22Rv1 (cell line): ENCODE measurements around the gene RTP5.

Experiments used
- ZFX ChIP-seq: fragments of 450-650 bp; IDR thresholded peaks from 2 replicates; pipeline ENCODE4 v1.6.1; 2017; ENCODE audit warnings: antibody characterized with exemption, borderline replicate concordance
- TF ChIP-seq, protein P1 (sequence below): fragments of 450-650 bp; IDR thresholded peaks from 2 replicates; pipeline ENCODE4 v1.5.1; 2017; ENCODE audit warnings: mild to moderate bottlenecking

- TF ChIP-seq, protein P1, sequence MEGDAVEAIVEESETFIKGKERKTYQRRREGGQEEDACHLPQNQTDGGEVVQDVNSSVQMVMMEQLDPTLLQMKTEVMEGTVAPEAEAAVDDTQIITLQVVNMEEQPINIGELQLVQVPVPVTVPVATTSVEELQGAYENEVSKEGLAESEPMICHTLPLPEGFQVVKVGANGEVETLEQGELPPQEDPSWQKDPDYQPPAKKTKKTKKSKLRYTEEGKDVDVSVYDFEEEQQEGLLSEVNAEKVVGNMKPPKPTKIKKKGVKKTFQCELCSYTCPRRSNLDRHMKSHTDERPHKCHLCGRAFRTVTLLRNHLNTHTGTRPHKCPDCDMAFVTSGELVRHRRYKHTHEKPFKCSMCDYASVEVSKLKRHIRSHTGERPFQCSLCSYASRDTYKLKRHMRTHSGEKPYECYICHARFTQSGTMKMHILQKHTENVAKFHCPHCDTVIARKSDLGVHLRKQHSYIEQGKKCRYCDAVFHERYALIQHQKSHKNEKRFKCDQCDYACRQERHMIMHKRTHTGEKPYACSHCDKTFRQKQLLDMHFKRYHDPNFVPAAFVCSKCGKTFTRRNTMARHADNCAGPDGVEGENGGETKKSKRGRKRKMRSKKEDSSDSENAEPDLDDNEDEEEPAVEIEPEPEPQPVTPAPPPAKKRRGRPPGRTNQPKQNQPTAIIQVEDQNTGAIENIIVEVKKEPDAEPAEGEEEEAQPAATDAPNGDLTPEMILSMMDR = no peak
- TF ChIP-seq ZFX = no peak
Measured at GRCh38 chr2:241905716-241906377, 36.3 kb downstream of the RTP5 start.
